Activated naive CD8-positive, alpha-beta T cell treated with anti-CD3 and anti-CD28 coated beads, Interleukin-2, amount 10 ng/mL, durations not matched to agents 7 days and 5 days (primary cell): ENCODE results near the gene ATXN3. TPM values are rescaled to one million over a fixed set of nuclear protein-coding genes. Genes with fewer than 3 reads are reported as not detected.

Source experiments
- ATAC-seq: fragments of 150-1000 bp; cut with Tn5 transposase; one replicate; pipeline ENCODE4 v1.10.0; 2021; ENCODE audit warnings: low read depth, moderate library complexity
- POLR2A ChIA-PET: fragments of 350-600 bp; sonication (Branson Sonifier 250); formaldehyde crosslinking; loops from one replicate; lab custom pipeline; 2021; ENCODE audit warnings: antibody characterized with exemption; lab: Charles Lee
- DNase-seq: peaks from one replicate; pipeline ENCODE4 v3.0.0; 2021
- H3K27ac Mint-ChIP-seq: one replicate; pipeline ENCODE4 v1.8.0; 2022; ENCODE audit warnings: mild to moderate bottlenecking, mixed read lengths
- H3K27me3 Mint-ChIP-seq: one replicate; pipeline ENCODE4 v1.8.0; 2022; ENCODE audit warnings: mild to moderate bottlenecking, moderate library complexity, mixed read lengths
- H3K36me3 Mint-ChIP-seq: one replicate; pipeline ENCODE4 v1.8.0; 2021; ENCODE audit warnings: mild to moderate bottlenecking, mixed read lengths
- H3K4me1 Mint-ChIP-seq: one replicate; pipeline ENCODE4 v1.8.0; 2021; ENCODE audit warnings: mixed read lengths
- H3K4me3 Mint-ChIP-seq: one replicate; pipeline ENCODE4 v1.8.0; 2022; ENCODE audit warnings: mild to moderate bottlenecking, moderate library complexity, mixed read lengths
- H3K9me3 Mint-ChIP-seq: one replicate; pipeline ENCODE4 v1.8.0; 2021; ENCODE audit warnings: mixed read lengths
- total RNA-seq, 2 experiments: library from RNA; stranded (reverse); gene quantifications; one replicate each; pipeline ENCODE4 v1.2.3, GENCODE V29; 2021

ATXN3 gene
- total RNA-seq, 2 experiments from 2014 or later = 39.1 to 41.8 TPM

DNA sequence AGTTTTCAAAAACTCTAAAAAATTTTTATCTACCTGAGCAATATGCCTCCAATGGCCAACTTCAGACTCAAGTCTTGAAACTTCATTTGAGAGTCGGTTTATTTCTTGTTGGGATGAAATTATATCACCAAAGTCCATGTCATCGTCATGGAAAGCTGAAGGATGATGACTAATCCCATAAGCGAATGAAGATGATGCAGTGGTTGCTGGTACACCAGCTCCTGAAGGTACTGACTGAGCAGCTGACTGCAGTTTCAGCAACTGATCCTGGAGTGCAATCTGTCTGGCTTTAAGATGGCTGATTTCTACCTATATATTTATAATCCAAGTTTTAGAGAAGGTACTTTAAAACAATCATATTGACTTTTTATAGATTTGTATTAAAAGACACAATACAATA, 84.9 kb downstream of the ATXN3 start:
- H3K9me3 Mint-ChIP-seq = no peaks in the 10 kb centered on the region
- H3K4me3 Mint-ChIP-seq = no peak overlapping the region
- ATAC-seq = no peak
- H3K4me1 Mint-ChIP-seq = peaks cover 3% of the 10 kb centered on the region
- H3K27me3 Mint-ChIP-seq = no peaks in the 10 kb centered on the region
- POLR2A ChIA-PET = interaction anchor here (0.7 kb wide), 1 partner anchor 12 kb away, joined by 5 read pairs; no protein-coding TSS in a partner anchor
- H3K36me3 Mint-ChIP-seq = peaks cover 17% of the 10 kb centered on the region
- DNase-seq = no peak
- H3K27ac Mint-ChIP-seq = no peak overlapping the region

DNA sequence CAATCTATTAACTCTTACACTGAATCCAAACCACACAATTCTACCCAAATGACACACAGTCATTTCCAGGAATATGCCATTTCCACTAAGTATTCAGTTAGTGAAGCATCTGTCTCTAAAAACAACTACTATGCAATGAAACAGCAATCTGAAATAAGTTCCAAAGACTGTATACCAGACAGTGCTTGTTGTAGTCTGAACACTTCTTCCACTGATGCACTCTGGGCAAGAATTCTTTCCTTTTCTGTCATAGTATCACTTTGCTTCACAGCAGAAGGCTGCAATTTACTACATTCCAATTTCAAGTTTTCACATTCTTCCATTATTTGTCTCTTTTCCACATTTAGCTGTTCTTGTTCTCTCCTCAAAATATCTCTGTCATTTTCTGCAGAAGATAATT, 92.3 kb downstream of the ATXN3 start:
- Mint-ChIP-seq H3K4me1 (peaks cover 18% of the 10 kb centered on the region), H3K27me3 (no peaks in the 10 kb centered on the region), H3K9me3 (no peaks in the 10 kb centered on the region), H3K27ac (peak overlapping the region; percentile 37), H3K36me3 (peaks cover 37% of the 10 kb centered on the region), H3K4me3 (no peak overlapping the region)
- POLR2A ChIA-PET = no interaction called here
- ATAC-seq (no peak), DNase-seq (no peak)

DNA sequence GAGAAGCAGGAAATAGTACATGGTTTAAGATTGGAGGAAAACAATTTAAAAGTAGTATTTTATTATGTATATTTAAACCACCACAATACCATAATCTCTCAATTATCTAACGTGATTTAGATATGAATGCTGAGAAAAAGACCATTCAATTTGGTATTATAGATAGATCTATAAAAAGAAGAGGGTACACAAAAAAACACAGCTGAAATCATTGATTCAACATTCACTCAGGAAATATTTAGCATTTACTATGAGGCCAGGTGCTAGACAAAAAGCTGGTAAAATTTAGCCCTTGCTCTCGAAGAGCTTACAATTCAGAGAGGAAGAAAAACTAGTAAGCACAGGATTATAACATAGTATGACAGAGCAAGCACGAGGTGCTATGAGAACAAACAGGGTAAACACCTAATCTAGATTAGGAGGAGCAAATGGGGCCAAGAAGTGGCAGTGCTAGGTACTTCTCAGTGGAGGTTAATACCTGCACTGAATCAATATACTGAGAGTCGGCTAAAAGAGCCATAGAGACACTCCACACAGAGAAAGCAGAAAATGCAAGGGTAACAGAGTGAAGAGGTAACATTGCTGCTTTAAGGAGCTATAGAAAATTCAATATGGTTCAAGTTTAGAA, 94.1 kb downstream of the ATXN3 start:
- peaks cover 44% of the 10 kb centered on the region for H3K36me3 Mint-ChIP-seq
- ATAC-seq = no peak
- POLR2A ChIA-PET = no interaction called here
- H3K9me3 Mint-ChIP-seq = no peaks in the 10 kb centered on the region
- peaks cover 18% of the 10 kb centered on the region for H3K4me1 Mint-ChIP-seq
- DNase-seq = no peak
- no peak overlapping the region for H3K27ac Mint-ChIP-seq
- no peak overlapping the region for H3K4me3 Mint-ChIP-seq
- H3K27me3 Mint-ChIP-seq = no peaks in the 10 kb centered on the region

DNA sequence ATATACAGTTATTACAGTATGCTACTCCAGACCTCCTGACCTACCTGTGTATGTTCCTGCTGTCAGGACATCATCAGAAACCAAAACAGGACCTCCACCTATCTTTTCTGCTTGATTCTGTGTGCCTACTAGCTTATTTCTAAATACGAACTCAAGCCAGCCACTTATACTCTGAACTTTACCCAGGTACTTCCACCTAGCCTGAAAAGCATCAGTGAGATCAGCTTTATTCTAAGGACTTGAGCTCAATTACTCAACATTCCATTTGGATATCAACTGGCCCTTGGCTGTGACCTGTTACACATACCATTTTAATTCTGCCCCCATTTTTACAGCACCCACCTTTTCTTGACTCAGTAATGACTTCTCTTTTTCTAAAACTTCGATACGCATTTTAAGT, 95.7 kb downstream of the ATXN3 start:
- peaks cover 19% of the 10 kb centered on the region for H3K4me1 Mint-ChIP-seq
- POLR2A ChIA-PET = no interaction called here
- no peak overlapping the region for H3K27ac Mint-ChIP-seq
- H3K4me3 Mint-ChIP-seq = no peak overlapping the region
- ATAC-seq (no peak), DNase-seq (no peak)
- no peaks in the 10 kb centered on the region for H3K27me3 Mint-ChIP-seq
- H3K9me3 Mint-ChIP-seq = no peaks in the 10 kb centered on the region
- peaks cover 41% of the 10 kb centered on the region for H3K36me3 Mint-ChIP-seq

DNA sequence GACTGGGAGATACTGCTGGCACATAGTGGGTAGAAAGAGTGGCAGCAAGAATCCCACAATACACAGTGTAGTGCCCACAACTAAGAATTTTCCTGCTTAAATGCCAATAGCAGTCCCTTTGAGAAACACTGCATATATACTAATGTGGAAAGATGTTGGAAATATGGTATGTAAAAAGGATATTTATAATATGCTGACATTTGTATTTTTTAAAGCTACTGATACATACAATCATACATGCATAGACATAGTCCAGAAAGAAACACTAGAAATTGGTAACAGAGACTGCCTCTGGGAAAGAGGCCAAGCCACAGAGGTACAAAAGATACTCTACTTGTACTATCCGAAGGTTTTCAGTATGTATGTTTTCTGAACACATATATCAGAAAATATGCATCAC, 96.8 kb downstream of the ATXN3 start:
- Mint-ChIP-seq H3K4me3 (no peak overlapping the region), H3K9me3 (no peaks in the 10 kb centered on the region), H3K4me1 (peaks cover 28% of the 10 kb centered on the region), H3K27me3 (no peaks in the 10 kb centered on the region), H3K36me3 (peaks cover 51% of the 10 kb centered on the region), H3K27ac (no peak overlapping the region)
- no peak for ATAC-seq
- POLR2A ChIA-PET = interaction anchor here (0.5 to 0.7 kb wide), 3 partner anchors 12 to 500 kb away, joined by 3 to 5 read pairs (median 3); no protein-coding TSS in a partner anchor
- no peak for DNase-seq

Other genes starting within 250 kb of the ATXN3 start
- gene TC2N, start 239.0 kb downstream of the ATXN3 start, total RNA-seq = 100 to 1,000 TPM; 163 to 181 TPM
- gene FBLN5, start 158.9 kb downstream of the ATXN3 start, total RNA-seq = 1 to 10 TPM; 2.4 to 3.5 TPM
- gene TRIP11, start 66.5 kb downstream of the ATXN3 start, total RNA-seq = 10 to 100 TPM; 47.9 to 49.7 TPM
- gene NDUFB1, start 15.1 kb upstream of the ATXN3 start, total RNA-seq = 100 to 1,000 TPM; 126 to 138 TPM
- 10 to 100 TPM; 70.6 to 76.0 TPM for gene CPSF2, start 15.4 kb upstream of the ATXN3 start, total RNA-seq
- not detected for gene SLC24A4, start 216.6 kb upstream of the ATXN3 start, total RNA-seq